ENCODE measurements around the gene LCNL1.

GRCh38 chr9:137013571-137013940, 30.8 kb downstream of the LCNL1 start:
- no peak for TF ChIP-seq CTCF (IDR thresholded peaks at IDR 0.05)
- TF ChIP-seq POLR2A (IDR thresholded peaks at IDR 0.05) = no peak

Measured in lower leg skin (tissue), 3 donors.